ENCODE data around the gene PPID. TPM values are rescaled to one million over a fixed set of nuclear protein-coding genes. Genes with fewer than 3 reads are reported as not detected.

PPID gene
- total RNA-seq, 4 donors from 2014 or later, result 14.7 to 41.1 (median 24.6) TPM

GRCh38 chr4:158766434-158767044 lies 43.3 kb upstream of the PPID start:
- TF ChIP-seq CTCF (IDR thresholded peaks at IDR 0.05; ENCODE audit: low read depth), result no peak

- no peak for TF ChIP-seq CTCF (IDR thresholded peaks at IDR 0.05; ENCODE audit: low read depth)
Measured at GRCh38 chr4:158763462-158763861, 40.3 kb upstream of the PPID start.

- TF ChIP-seq CTCF (IDR thresholded peaks at IDR 0.05; ENCODE audit: low read depth), result no peak
Measured at GRCh38 chr4:158762553-158762952, 39.4 kb upstream of the PPID start.

GRCh38 chr4:158760866-158761265 lies 37.7 kb upstream of the PPID start:
- TF ChIP-seq CTCF (IDR thresholded peaks at IDR 0.05; ENCODE audit: low read depth), result no peak

GRCh38 chr4:158758703-158759102 lies 35.5 kb upstream of the PPID start:
- no peak for TF ChIP-seq CTCF (IDR thresholded peaks at IDR 0.05; ENCODE audit: low read depth)

DNA sequence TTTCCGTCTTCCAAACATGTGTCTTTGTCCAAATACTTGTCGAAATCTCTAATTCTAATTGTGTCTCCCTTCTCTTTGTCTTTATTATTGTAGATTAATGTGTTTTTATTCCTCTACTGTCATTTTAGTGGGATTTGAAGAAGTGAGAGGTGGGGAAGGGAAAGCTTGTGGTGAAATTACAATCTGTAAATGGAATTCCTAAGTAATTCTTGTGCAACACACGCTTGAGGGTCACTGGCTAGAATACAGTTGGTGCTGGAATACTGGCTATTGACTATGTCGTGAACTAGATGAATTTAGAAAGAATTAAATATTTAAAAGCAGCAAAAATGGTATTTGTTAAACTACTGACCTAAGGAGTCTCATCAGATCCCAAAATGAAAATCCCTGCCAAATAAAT lies 34.9 kb upstream of the PPID start:
- no peak for TF ChIP-seq CTCF (IDR thresholded peaks at IDR 0.05; ENCODE audit: low read depth)

- TF ChIP-seq CTCF (IDR thresholded peaks at IDR 0.05; ENCODE audit: low read depth), result no peak
Measured at GRCh38 chr4:158756588-158756987, 33.4 kb upstream of the PPID start.
